H1 (cell line): ENCODE data around the gene VRK3. TPM values are rescaled to one million over a fixed set of nuclear protein-coding genes. Genes with fewer than 3 reads are reported as not detected.

ENCODE experiments used
- EP300 ChIP-seq, 2 experiments: IDR thresholded peaks; 1 replicate in 1 of 2; 2 replicates in 1 of 2; pipeline ENCODE4 v1.6.1; 2011 to 2012; ENCODE audit warnings: low read depth in 2 of 2, low read length in 2 of 2, mild to moderate bottlenecking in 2 of 2, borderline replicate concordance in 1 of 2, inconsistent platforms in 1 of 2, moderate library complexity in 1 of 2
- FOSL1 ChIP-seq: IDR thresholded peaks from 2 replicates; pipeline ENCODE4 v1.6.1; 2011; ENCODE audit warnings: mild to moderate bottlenecking, low read depth, low read length, moderate library complexity; ENCODE audit not compliant: insufficient read depth
- POLR2AphosphoS5 ChIP-seq: IDR thresholded peaks from 2 replicates; pipeline ENCODE4 v1.6.1; 2011; ENCODE audit warnings: low read depth, low read length
- RAD21 ChIP-seq, 2 experiments: IDR thresholded peaks in 1 of 2; conservative IDR thresholded peaks in 1 of 2; 2 replicates each; pipeline ENCODE4 v1.6.1; 2011; ENCODE audit warnings: low read depth in 2 of 2, low read length in 2 of 2, improper control_type of control experiment in 1 of 2, inconsistent platforms in 1 of 2, mild to moderate bottlenecking in 1 of 2, moderate library complexity in 1 of 2
- RBBP5 ChIP-seq: IDR thresholded peaks from 2 replicates; pipeline ENCODE4 v1.7.1; 2012; ENCODE audit warnings: low read depth, mild to moderate bottlenecking, inconsistent platforms, low read length, moderate library complexity, borderline replicate concordance
- SAP30 ChIP-seq: fragments of 300-600 bp; sonication (generic); IDR thresholded peaks from 2 replicates; pipeline ENCODE4 v1.7.1; 2012; ENCODE audit warnings: low read length, moderate library complexity, mild to moderate bottlenecking, inconsistent platforms; ENCODE audit not compliant: insufficient read depth, insufficient replicate concordance
- SIN3A ChIP-seq, 2 experiments: IDR thresholded peaks in 1 of 2; conservative IDR thresholded peaks in 1 of 2; 2 replicates each; pipeline ENCODE4 v1.6.1; 2011 to 2012; ENCODE audit warnings: low read length in 2 of 2, improper control_type of control experiment in 1 of 2, low read depth in 1 of 2, mild to moderate bottlenecking in 1 of 2
- SIX5 ChIP-seq: IDR thresholded peaks from 2 replicates; pipeline ENCODE4 v1.6.1; 2011; ENCODE audit warnings: mild to moderate bottlenecking, low read depth, low read length
- TAF1 ChIP-seq: IDR thresholded peaks from 2 replicates; pipeline ENCODE4 v1.6.1; 2011; ENCODE audit warnings: mild to moderate bottlenecking, low read depth, low read length
- TAF7 ChIP-seq: optimal IDR thresholded peaks from 2 replicates; pipeline ENCODE3; 2011; ENCODE audit warnings: low read depth, mild to moderate bottlenecking, inconsistent platforms, low read length, moderate library complexity, borderline replicate concordance
- TCF12 ChIP-seq: IDR thresholded peaks from 2 replicates; pipeline ENCODE4 v1.6.1; 2011; ENCODE audit warnings: low read depth, mild to moderate bottlenecking, low read length
- polyA plus RNA-seq, 7 experiments: library from polyadenylated mRNA; depleted of rRNA in 3 of 7; stranded (reverse) in 5 of 7; unstranded in 2 of 7; fragments of >200 nt in 5 of 7; fragments of 200-250 nt in 2 of 7; gene quantifications; 1 replicate in 5 of 7; 2 replicates in 1 of 7; 4 replicates in 1 of 7; pipeline versions ENCODE4 v1.2.1 to v1.2.3, GENCODE V29; 2011 to 2013; ENCODE audit warnings: missing spikeins in 2 of 7, mixed read lengths in 2 of 7
- total RNA-seq: library from RNA; stranded (reverse); fragmentation: NEBNext Ultra II Directional; extraction: Animal tissue kit (Norgen Biotek cat#: 25700); gene quantifications from 2 replicates; pipeline ENCODE4 v1.2.1, GENCODE V29; 2021

The VRK3 gene
- total and polyA plus RNA-seq, 2 of the 8 experiments (the other 6 are each of a cell fraction or from before 2014, with no cell fraction given) = 21.3 to 36.1 TPM

- TF ChIP-seq RBBP5 (no peak), SIX5 (no peak), SIN3A (conservative IDR thresholded peaks at IDR 0.05 in 1 of 2, IDR thresholded peaks at IDR 0.05 in 1 of 2; ENCODE audit: low read depth in 1 of 2, low read length in 2 of 2) (no peak), TCF12 (no peak), TAF1 (no peak), POLR2AphosphoS5 (no peak), SAP30 (no peak), RAD21 (IDR thresholded peaks at IDR 0.05 in 1 of 2, conservative IDR thresholded peaks at IDR 0.05 in 1 of 2; ENCODE audit: low read depth in 2 of 2, low read length in 2 of 2) (no peak), TAF7 (no peak), EP300 (IDR thresholded peaks at IDR 0.05; ENCODE audit: borderline replicate concordance in 1 of 2, low read depth in 2 of 2, low read length in 2 of 2) (no peak), FOSL1 (no peak)
- TF ChIP-seq, all 59 proteins: peak for 0
These were observed 73.2 kb downstream of the VRK3 start (continued) for GRCh38 chr19:49951806-49952478.
